Tracheal epithelial cell (primary cell): ENCODE results near the gene RCBTB1. TPM values are rescaled to one million over a fixed set of nuclear protein-coding genes. Genes with fewer than 3 reads are reported as not detected.

Experiments used
- total RNA-seq: library from RNA; depleted of rRNA; stranded (reverse); fragments of >200 nt; gene quantifications from 2 replicates; pipeline ENCODE4 v1.2.1, GENCODE V29; 2014

RCBTB1 gene
- 11.3 and 22.6 TPM in 2 replicates for total RNA-seq

GRCh38 chr13:49585220-49586157, at the start of gene RCBTB1:
RCBTB1 (minus strand) TSS chr13:49585558; CDS start chr13:49567279, 18,279 bp downstream.

GRCh38 chr13:49627831-49628652, 42.7 kb upstream of the RCBTB1 start, which contains the start of gene ARL11:
ARL11 (plus strand) TSS chr13:49628507; CDS start chr13:49630448, 1,941 bp downstream.

GRCh38 chr13:49495783-49496762, 89.3 kb downstream of the RCBTB1 start, which contains the start of gene PHF11:
PHF11 (plus strand) TSS chr13:49495953; CDS start chr13:49496002, 49 bp downstream.

Other genes with a start within 250 kb of the RCBTB1 start
- gene CAB39L, start 141.5 kb downstream of the RCBTB1 start, total RNA-seq = 6.3 and 13.2 TPM in 2 replicates
- gene SETDB2, start 141.3 kb downstream of the RCBTB1 start, total RNA-seq = 4.8 and 10.0 TPM in 2 replicates
- gene PHF11, start 89.6 kb downstream of the RCBTB1 start, total RNA-seq = 10.4 and 11.1 TPM in 2 replicates
- gene ARL11, start 42.9 kb upstream of the RCBTB1 start, total RNA-seq = under 0.01 and 0.24 TPM in 2 replicates
- gene EBPL, start 105.9 kb upstream of the RCBTB1 start, total RNA-seq = 142 and 177 TPM in 2 replicates
- 26.7 and 35.6 TPM in 2 replicates for gene KPNA3, start 207.1 kb upstream of the RCBTB1 start, total RNA-seq